GM10248 (cell line): ENCODE data around the gene CLSTN3.
A peak's percentile ranks its signal among the peaks of the same experiment; 100 is the strongest.

Experiments
- CTCF ChIA-PET: fragments of 300-600 bp; sonication (Branson Sonifier 250); formaldehyde crosslinking; extraction: SDS; loops from one replicate; lab custom pipeline; 2021; ENCODE audit warnings: antibody characterized with exemption; lab: Yijun Ruan, JAX
- POLR2A ChIA-PET: fragments of 350-650 bp; sonication (Branson Sonifier 250); formaldehyde crosslinking; extraction: SDS; loops from one replicate; lab custom pipeline; 2020; ENCODE audit warnings: antibody characterized with exemption; lab: Yijun Ruan, JAX
- DNase-seq: peaks from one replicate; pipeline ENCODE4 v3.0.0; 2012; ENCODE audit errors: extremely low spot score
- TF ChIP-seq, protein P1 (sequence below): IDR thresholded peaks from 2 replicates; pipeline ENCODE4 v1.5.1; 2012; ENCODE audit warnings: mild to moderate bottlenecking, low read depth; ENCODE audit errors: extremely low read depth, missing control alignments, control extremely low read depth

CLSTN3 gene

GRCh38 chr12:7129872-7130691 lies at the start of gene CLSTN3:
Gene CLSTN3, plus strand, starts transcription at chr12:7130371. Its CDS starts 278 bp downstream, at chr12:7130649.
- DNase-seq = peak; percentile 100
- POLR2A ChIA-PET = no interaction called here
- CTCF ChIA-PET = interaction anchor here (0.9 to 2.0 kb wide), 5 partner anchors 9 to 21 kb away, joined by 3 to 10 read pairs (median 4); partner anchors contain the start of gene C1RL
- TF ChIP-seq, protein P1, sequence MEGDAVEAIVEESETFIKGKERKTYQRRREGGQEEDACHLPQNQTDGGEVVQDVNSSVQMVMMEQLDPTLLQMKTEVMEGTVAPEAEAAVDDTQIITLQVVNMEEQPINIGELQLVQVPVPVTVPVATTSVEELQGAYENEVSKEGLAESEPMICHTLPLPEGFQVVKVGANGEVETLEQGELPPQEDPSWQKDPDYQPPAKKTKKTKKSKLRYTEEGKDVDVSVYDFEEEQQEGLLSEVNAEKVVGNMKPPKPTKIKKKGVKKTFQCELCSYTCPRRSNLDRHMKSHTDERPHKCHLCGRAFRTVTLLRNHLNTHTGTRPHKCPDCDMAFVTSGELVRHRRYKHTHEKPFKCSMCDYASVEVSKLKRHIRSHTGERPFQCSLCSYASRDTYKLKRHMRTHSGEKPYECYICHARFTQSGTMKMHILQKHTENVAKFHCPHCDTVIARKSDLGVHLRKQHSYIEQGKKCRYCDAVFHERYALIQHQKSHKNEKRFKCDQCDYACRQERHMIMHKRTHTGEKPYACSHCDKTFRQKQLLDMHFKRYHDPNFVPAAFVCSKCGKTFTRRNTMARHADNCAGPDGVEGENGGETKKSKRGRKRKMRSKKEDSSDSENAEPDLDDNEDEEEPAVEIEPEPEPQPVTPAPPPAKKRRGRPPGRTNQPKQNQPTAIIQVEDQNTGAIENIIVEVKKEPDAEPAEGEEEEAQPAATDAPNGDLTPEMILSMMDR = no peak

GRCh38 chr12:7081037-7081436 lies 49.1 kb upstream of the CLSTN3 start:
- POLR2A ChIA-PET = no interaction called here
- TF ChIP-seq, protein P1 = no peak
- no peak for DNase-seq
- CTCF ChIA-PET = interaction anchor here (1.0 kb wide), 1 partner anchor 48 kb away, joined by 3 read pairs; no protein-coding TSS in a partner anchor

- ChIA-PET POLR2A (no interaction called here), CTCF (interaction anchor here (0.9 kb wide), 1 partner anchor 10 kb away, joined by 4 read pairs; no protein-coding TSS in a partner anchor)
- no peak for DNase-seq
- TF ChIP-seq, protein P1 = no peak
These were observed 47.0 kb upstream of the CLSTN3 start for GRCh38 chr12:7083125-7083524.

GRCh38 chr12:7089196-7089871 lies 40.8 kb upstream of the CLSTN3 start:
- ChIA-PET CTCF (interaction anchor here (0.8 to 2.9 kb wide), 5 partner anchors 10 to 216 kb away, joined by 3 to 20 read pairs (median 3); partner anchors contain the start of genes C1RL and SPSB2), POLR2A (no interaction called here)
- DNase-seq = no peak
- TF ChIP-seq, protein P1 = no peak

DNA sequence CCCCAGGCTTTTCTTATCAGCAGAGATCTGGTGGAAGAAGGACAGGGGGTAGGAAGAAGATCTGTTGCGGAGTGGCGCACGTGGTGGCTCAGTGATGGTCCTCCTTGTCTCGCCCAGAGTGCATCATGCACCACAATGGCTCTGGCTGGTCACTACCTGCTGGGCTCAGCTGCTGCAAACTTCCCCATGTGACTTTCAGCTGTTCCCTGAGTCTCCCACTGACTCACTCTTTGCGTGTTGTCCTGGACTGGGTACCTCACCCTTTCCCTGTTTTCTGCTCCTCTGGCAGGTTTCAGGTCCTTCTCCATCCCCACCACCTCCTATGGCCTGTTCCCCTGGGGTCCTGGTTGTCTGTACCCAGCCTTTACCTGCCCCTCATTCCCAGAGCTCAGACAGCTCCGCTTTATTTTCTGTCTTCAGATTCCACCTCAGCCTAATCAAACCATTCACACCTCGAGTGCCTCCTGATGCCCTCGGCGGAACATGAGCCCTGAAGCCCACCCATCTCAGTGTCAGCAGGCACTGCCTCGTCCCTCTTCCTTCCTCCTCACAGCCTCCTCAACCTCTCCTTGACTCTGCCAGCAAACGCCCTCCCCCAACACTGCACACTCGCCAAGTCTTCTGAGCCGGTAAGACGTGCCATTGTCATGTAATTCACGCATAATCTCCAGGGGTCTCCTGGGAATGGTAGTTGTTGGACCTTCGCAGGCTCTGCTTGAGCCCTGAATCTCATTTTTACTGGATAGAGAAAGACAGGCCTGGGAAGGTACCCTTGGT lies 39.8 kb upstream of the CLSTN3 start:
- TF ChIP-seq, protein P1 = no peak
- no peak for DNase-seq
- CTCF ChIA-PET = interaction anchor here (0.8 to 2.9 kb wide), 4 partner anchors 18 to 217 kb away, joined by 3 to 20 read pairs (median 3); partner anchors contain the start of genes C1RL and SPSB2
- POLR2A ChIA-PET = no interaction called here
